GM15510 (cell line): ENCODE data around the gene FBXO39.

ENCODE experiments used
- POLR2A ChIP-seq: IDR thresholded peaks from 3 replicates; pipeline ENCODE4 v1.6.1; 2011; ENCODE audit warnings: borderline replicate concordance; ENCODE audit not compliant: insufficient read length; ENCODE audit errors: extremely low read depth

The FBXO39 gene

GRCh38 chr17:6780001-6780400 is 4.0 kb downstream of the FBXO39 start:
- TF ChIP-seq POLR2A = no peak

DNA sequence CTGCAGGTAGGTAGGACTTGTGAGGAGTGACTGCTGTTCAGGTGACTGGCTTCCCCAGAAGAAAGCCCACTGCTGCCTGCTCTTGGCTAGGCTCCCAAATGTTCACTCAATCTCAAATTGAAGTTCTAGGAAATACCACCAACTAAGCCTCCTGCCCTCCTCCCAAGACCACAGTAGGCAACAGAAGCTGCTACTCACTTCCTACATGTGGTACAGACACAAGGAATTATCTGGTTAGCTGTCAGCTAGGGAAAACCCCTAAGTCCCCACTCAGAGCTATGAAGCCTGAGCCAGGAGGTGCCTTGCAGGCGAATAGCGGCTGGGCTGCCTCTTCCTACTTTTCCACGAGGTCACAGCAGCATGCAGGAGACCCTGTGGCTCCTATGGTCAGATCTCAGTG is 4.9 kb downstream of the FBXO39 start:
- no peak for TF ChIP-seq POLR2A

GRCh38 chr17:6782244-6782643 is 6.2 kb downstream of the FBXO39 start:
- TF ChIP-seq POLR2A = no peak

GRCh38 chr17:6786618-6787017 is 10.6 kb downstream of the FBXO39 start:
- TF ChIP-seq POLR2A = no peak

GRCh38 chr17:6787081-6787693 is 11.2 kb downstream of the FBXO39 start:
- TF ChIP-seq POLR2A = no peak

DNA sequence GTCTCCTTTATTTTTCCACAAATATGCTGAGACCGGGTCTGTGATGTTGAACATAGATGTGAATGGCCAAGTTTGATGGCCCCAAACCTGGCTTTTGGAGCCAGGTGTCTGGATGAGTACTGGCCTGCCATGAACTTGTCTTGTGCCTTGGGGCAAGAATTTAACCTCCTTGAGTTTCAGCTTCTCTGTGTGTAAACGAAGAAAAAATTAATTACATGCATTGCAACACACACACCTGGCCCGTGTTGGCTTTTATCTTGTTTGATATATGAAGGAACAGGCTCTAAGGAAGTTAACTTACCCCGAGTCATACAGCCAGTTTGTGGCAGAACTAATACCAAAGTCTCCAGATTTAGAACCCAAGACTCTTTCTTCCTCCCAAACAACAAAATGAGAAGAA is 13.1 kb downstream of the FBXO39 start:
- TF ChIP-seq POLR2A = no peak

GRCh38 chr17:6793748-6794493 is 17.9 kb downstream of the FBXO39 start:
- no peak for TF ChIP-seq POLR2A

DNA sequence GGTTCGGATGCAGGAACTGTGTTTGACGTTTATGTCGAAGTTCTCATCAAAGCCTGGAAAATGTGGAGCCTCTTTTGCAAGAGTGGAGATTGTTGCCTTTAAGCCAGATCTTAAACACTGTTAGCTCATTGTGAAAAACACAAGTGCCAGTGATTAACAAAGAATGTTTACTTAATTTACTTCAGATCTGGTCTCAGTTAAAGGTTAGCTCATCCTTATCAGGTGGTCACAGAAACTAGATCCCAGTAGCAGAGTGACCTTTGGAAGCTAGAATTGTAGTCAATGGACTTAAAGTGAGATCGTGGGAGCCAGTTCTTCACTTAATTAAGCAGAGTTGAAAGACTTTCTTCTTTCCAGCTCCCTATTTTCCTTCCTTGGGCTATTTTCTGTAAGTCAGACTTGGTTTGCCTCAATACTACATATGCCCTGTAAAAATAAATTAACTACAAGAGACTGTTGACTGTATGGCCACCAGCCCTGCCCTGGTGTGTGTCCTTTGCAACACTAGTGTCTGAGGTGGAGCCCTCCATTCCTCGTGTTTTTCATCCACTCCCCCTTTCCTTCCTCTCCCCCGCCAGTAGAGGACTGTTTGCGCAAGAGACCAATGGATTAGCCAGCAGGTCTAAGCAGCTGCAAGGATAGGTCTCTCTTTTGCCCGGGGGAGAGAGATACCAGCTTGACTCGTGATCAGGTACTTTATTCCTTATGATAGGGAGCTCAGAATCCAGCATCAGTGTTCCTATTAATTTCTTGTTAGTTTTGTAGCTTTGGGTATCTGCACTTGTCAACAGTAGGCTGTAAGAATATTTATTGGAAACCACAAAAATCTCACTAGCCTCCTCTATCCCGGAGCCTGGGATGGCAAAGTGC is 20.2 kb downstream of the FBXO39 start:
- no peak for TF ChIP-seq POLR2A

DNA sequence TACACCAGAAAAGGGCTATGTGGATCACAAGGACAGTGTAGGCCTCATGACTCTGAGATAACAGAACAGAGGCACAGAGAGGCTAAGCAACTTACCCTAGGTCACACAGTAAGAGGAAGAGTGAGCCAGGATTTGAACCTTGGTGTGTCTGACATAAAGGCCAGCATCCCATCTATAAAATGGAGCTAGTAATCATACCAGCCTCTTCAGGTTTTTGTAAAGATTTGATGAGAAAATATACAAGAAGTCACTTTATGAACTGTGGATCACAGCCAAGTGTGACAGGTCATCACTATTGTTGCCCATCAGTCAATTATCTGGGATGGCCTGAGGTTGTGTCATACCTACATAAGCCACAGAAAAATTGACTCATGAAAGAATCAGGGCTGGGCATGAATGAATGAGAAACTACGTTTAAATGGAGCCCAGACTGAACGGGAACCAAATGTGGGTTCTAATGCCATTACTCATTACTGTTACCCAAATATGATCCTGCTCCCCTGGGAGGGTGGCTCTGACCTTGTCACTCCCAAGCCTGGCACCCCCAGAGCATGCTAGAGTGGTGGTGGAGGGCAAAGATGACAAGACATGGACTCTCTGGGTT is 21.0 kb downstream of the FBXO39 start:
- TF ChIP-seq POLR2A = no peak

GRCh38 chr17:6797718-6798351 is 21.8 kb downstream of the FBXO39 start:
- TF ChIP-seq POLR2A = no peak

DNA sequence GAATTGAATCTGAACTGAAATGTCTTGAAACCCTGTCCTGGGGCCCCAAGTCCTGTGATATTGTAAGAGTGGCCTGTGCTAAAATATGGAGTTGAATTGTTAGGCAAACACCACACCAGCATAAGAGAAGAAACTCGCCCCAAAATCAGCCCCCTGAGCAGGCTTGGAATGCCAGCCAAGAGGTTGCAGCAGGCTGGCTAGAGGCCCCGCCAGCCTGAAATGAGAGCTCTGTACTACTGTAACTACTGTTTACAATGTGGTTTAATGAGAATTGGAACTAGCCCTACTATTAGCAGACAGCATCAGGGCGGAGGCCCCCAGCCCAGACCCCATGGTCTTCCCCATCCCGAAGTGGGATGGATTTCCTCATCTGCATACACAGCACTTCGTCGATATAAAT is 23.7 kb downstream of the FBXO39 start:
- no peak for TF ChIP-seq POLR2A

- no peak for TF ChIP-seq POLR2A
Measured at GRCh38 chr17:6800422-6801027, 24.5 kb downstream of the FBXO39 start.

GRCh38 chr17:6811510-6811909 is 35.5 kb downstream of the FBXO39 start:
- no peak for TF ChIP-seq POLR2A

- no peak for TF ChIP-seq POLR2A
Measured at GRCh38 chr17:6812295-6812694, 36.3 kb downstream of the FBXO39 start.
